ENCODE measurements around the gene TRPV5. TPM values are rescaled to one million over a fixed set of nuclear protein-coding genes. Genes with fewer than 3 reads are reported as not detected.

TRPV5 gene
- total RNA-seq, 1 donor from 2014 or later: not detected

GRCh38 chr7:142905759-142906158, 27.8 kb downstream of the TRPV5 start:
- H3K4me3 ChIP-seq (ENCODE audit: low read depth, low read length): no peak overlapping the region
- no peak for DNase-seq (ENCODE audit: low read depth)
- TF ChIP-seq CTCF (conservative IDR thresholded peaks at IDR 0.05; ENCODE audit: low read depth, low read length): no peak

- no peak overlapping the region for H3K4me3 ChIP-seq (ENCODE audit: low read depth, low read length)
- DNase-seq (ENCODE audit: low read depth): no peak
- no peak for TF ChIP-seq CTCF (conservative IDR thresholded peaks at IDR 0.05; ENCODE audit: low read depth, low read length)
These were observed 29.4 kb downstream of the TRPV5 start for GRCh38 chr7:142904128-142904527.

- no peak overlapping the region for H3K4me3 ChIP-seq (ENCODE audit: low read depth, low read length)
- TF ChIP-seq CTCF (conservative IDR thresholded peaks at IDR 0.05; ENCODE audit: low read depth, low read length): no peak
- DNase-seq (ENCODE audit: low read depth): no peak
These were observed 31.9 kb downstream of the TRPV5 start for GRCh38 chr7:142901426-142902259.

GRCh38 chr7:142899661-142900060, 33.9 kb downstream of the TRPV5 start:
- H3K4me3 ChIP-seq (ENCODE audit: low read depth, low read length): no peak overlapping the region
- TF ChIP-seq CTCF (conservative IDR thresholded peaks at IDR 0.05; ENCODE audit: low read depth, low read length): no peak
- DNase-seq (ENCODE audit: low read depth): no peak

GRCh38 chr7:142898377-142899170, 35.0 kb downstream of the TRPV5 start:
- no peak for DNase-seq (ENCODE audit: low read depth)
- no peak overlapping the region for H3K4me3 ChIP-seq (ENCODE audit: low read depth, low read length)
- no peak for TF ChIP-seq CTCF (conservative IDR thresholded peaks at IDR 0.05; ENCODE audit: low read depth, low read length)

GRCh38 chr7:142897691-142898090, 35.9 kb downstream of the TRPV5 start:
- DNase-seq (ENCODE audit: low read depth): no peak
- no peak overlapping the region for H3K4me3 ChIP-seq (ENCODE audit: low read depth, low read length)
- no peak for TF ChIP-seq CTCF (conservative IDR thresholded peaks at IDR 0.05; ENCODE audit: low read depth, low read length)
